Dendritic cell treated with granulocyte-macrophage colony-stimulating factor and Interleukin-4, amounts not matched to agents 40 ng/mL and 50 ng/mL, for 4 days (primary cell): ENCODE data around the gene ERBB2.

Source experiments
- H3K27ac Mint-ChIP-seq: one replicate; pipeline ENCODE4 v1.8.0; 2022; ENCODE audit warnings: mild to moderate bottlenecking, mixed read lengths
- H3K27me3 Mint-ChIP-seq: one replicate; pipeline ENCODE4 v1.8.0; 2022; ENCODE audit warnings: mild to moderate bottlenecking, mixed read lengths
- H3K36me3 Mint-ChIP-seq: one replicate; pipeline ENCODE4 v1.8.0; 2022; ENCODE audit warnings: low read depth, mixed read lengths
- H3K4me1 Mint-ChIP-seq: one replicate; pipeline ENCODE4 v1.8.0; 2022; ENCODE audit warnings: low read depth, mixed read lengths
- H3K4me3 Mint-ChIP-seq: one replicate; pipeline ENCODE4 v1.8.0; 2022; ENCODE audit warnings: mild to moderate bottlenecking, moderate library complexity, mixed read lengths
- H3K9me3 Mint-ChIP-seq: one replicate; pipeline ENCODE4 v1.8.0; 2022; ENCODE audit warnings: mixed read lengths
- intact Hi-C: fragments of 100-400 bp; cut with micrococcal nuclease; formaldehyde crosslinking; loops from one replicate; pipeline ENCODE4 v1.15.0; 2022

ERBB2 gene

GRCh38 chr17:39661744-39662541, 37.9 kb upstream of the ERBB2 start:
- Mint-ChIP-seq H3K4me3 (no peak overlapping the region), H3K27me3 (peaks cover 31% of the 10 kb centered on the region), H3K36me3 (peaks cover 74% of the 10 kb centered on the region), H3K9me3 (no peaks in the 10 kb centered on the region), H3K27ac (no peak overlapping the region), H3K4me1 (peaks cover 74% of the 10 kb centered on the region)
- intact Hi-C loops: no loop called here

GRCh38 chr17:39662551-39663339, 37.1 kb upstream of the ERBB2 start:
- H3K4me1 Mint-ChIP-seq: peaks cover 73% of the 10 kb centered on the region
- H3K9me3 Mint-ChIP-seq: no peaks in the 10 kb centered on the region
- H3K27me3 Mint-ChIP-seq: peaks cover 38% of the 10 kb centered on the region
- intact Hi-C loops: no loop called here
- H3K27ac Mint-ChIP-seq: no peak overlapping the region
- peaks cover 66% of the 10 kb centered on the region for H3K36me3 Mint-ChIP-seq
- H3K4me3 Mint-ChIP-seq: no peak overlapping the region

GRCh38 chr17:39663340-39663687, 36.5 kb upstream of the ERBB2 start:
- Mint-ChIP-seq H3K9me3 (no peaks in the 10 kb centered on the region), H3K4me3 (no peak overlapping the region), H3K4me1 (peaks cover 68% of the 10 kb centered on the region), H3K36me3 (peaks cover 61% of the 10 kb centered on the region), H3K27me3 (peaks cover 43% of the 10 kb centered on the region), H3K27ac (no peak overlapping the region)
- intact Hi-C loops: no loop called here

- Mint-ChIP-seq H3K4me1 (peaks cover 67% of the 10 kb centered on the region), H3K27me3 (peaks cover 48% of the 10 kb centered on the region), H3K27ac (no peak overlapping the region), H3K9me3 (no peaks in the 10 kb centered on the region), H3K36me3 (peaks cover 55% of the 10 kb centered on the region), H3K4me3 (no peak overlapping the region)
- intact Hi-C loops: no loop called here
Observed at GRCh38 chr17:39663688-39664580, 35.9 kb upstream of the ERBB2 start.

- Mint-ChIP-seq H3K36me3 (peaks cover 45% of the 10 kb centered on the region), H3K9me3 (no peaks in the 10 kb centered on the region), H3K4me1 (peaks cover 58% of the 10 kb centered on the region), H3K27me3 (peaks cover 57% of the 10 kb centered on the region), H3K27ac (peak within 1 kb of the TSS; percentile 42), H3K4me3 (no peak within 1 kb of the TSS)
- intact Hi-C loops: no loop called here
Observed at GRCh38 chr17:39664581-39665561, 35.0 kb upstream of the ERBB2 start, which contains the start of gene TCAP. TSS of gene TCAP (plus strand) at chr17:39665349. CDS start at chr17:39665360, 11 bp downstream.

- Mint-ChIP-seq H3K27ac (peak overlapping the region; percentile 42), H3K36me3 (peaks cover 37% of the 10 kb centered on the region), H3K4me3 (no peak overlapping the region), H3K4me1 (peaks cover 49% of the 10 kb centered on the region), H3K27me3 (peaks cover 66% of the 10 kb centered on the region), H3K9me3 (no peaks in the 10 kb centered on the region)
- intact Hi-C loops: no loop called here
Observed at GRCh38 chr17:39665642-39666224, 34.1 kb upstream of the ERBB2 start.

- Mint-ChIP-seq H3K36me3 (peaks cover 32% of the 10 kb centered on the region), H3K4me3 (no peak overlapping the region), H3K27ac (peak overlapping the region; percentile 42), H3K4me1 (peaks cover 44% of the 10 kb centered on the region), H3K9me3 (no peaks in the 10 kb centered on the region), H3K27me3 (peaks cover 71% of the 10 kb centered on the region)
- intact Hi-C loops: no loop called here
Observed at GRCh38 chr17:39666231-39666600, 33.6 kb upstream of the ERBB2 start.

GRCh38 chr17:39666601-39667261, 33.1 kb upstream of the ERBB2 start:
- H3K9me3 Mint-ChIP-seq: no peaks in the 10 kb centered on the region
- H3K27me3 Mint-ChIP-seq: peaks cover 76% of the 10 kb centered on the region
- no peak overlapping the region for H3K4me3 Mint-ChIP-seq
- H3K4me1 Mint-ChIP-seq: peaks cover 41% of the 10 kb centered on the region
- peaks cover 27% of the 10 kb centered on the region for H3K36me3 Mint-ChIP-seq
- intact Hi-C loops: no loop called here
- no peak overlapping the region for H3K27ac Mint-ChIP-seq

GRCh38 chr17:39667262-39667944, 32.5 kb upstream of the ERBB2 start:
- Mint-ChIP-seq H3K4me3 (no peak overlapping the region), H3K27me3 (peaks cover 82% of the 10 kb centered on the region), H3K4me1 (peaks cover 45% of the 10 kb centered on the region), H3K27ac (no peak overlapping the region), H3K9me3 (no peaks in the 10 kb centered on the region), H3K36me3 (peaks cover 20% of the 10 kb centered on the region)
- intact Hi-C loops: no loop called here

- Mint-ChIP-seq H3K27ac (no peak within 1 kb of the TSS), H3K36me3 (peaks cover 12% of the 10 kb centered on the region), H3K9me3 (no peaks in the 10 kb centered on the region), H3K4me1 (peaks cover 37% of the 10 kb centered on the region), H3K27me3 (peaks cover 87% of the 10 kb centered on the region), H3K4me3 (peak within 1 kb of the TSS; percentile 8)
- intact Hi-C loops: loop anchor here (1.0 kb wide), 1 partner anchor 46 kb away; no protein-coding TSS in a partner anchor
Observed at GRCh38 chr17:39667945-39668924, 31.6 kb upstream of the ERBB2 start, which contains the start of gene PNMT. TSS of gene PNMT (plus strand) at chr17:39668453. CDS start at chr17:39668476, 23 bp downstream.
